Measurements from ENCODE around the gene CAP2. TPM values are rescaled to one million over a fixed set of nuclear protein-coding genes. Genes with fewer than 3 reads are reported as not detected.

Gene CAP2
- total RNA-seq, 1 experiment from 2014 or later, result 11.5 TPM

GRCh38 chr6:17388365-17388764 lies 5.0 kb upstream of the CAP2 start:
- H4K8ac ChIP-seq (replicated peaks; ENCODE audit: insufficient read length, low read depth, low read length), result no peak overlapping the region
- H3K36me3 Mint-ChIP-seq (ENCODE audit: insufficient read depth in 1 of 3, low read depth in 3 of 3), result no peaks in the 10 kb centered on the region
- no peak overlapping the region for H3K27ac ChIP-seq (ENCODE audit: insufficient read length, low read depth, low read length)
- no CpG with 5 or more reads among the region's 3 CpGs for WGBS (ENCODE audit: extremely low coverage, insufficient read length, low lambda C conversion rate)
- no peak overlapping the region for H2BK20ac ChIP-seq (ENCODE audit: low read depth, low read length, poor library complexity, severe bottlenecking)
- H4K91ac ChIP-seq (ENCODE audit: insufficient read length, low read depth, low read length), result no peak overlapping the region
- H3K23ac ChIP-seq (ENCODE audit: insufficient read length, low read depth, low read length), result no peak overlapping the region
- peaks cover 10 to 16% of the 10 kb centered on the region in 2 experiments for H3K4me1 Mint-ChIP-seq
- H3K4me3 Mint-ChIP-seq, result no peak overlapping the region
- no peaks in the 10 kb centered on the region; the same call in 1 of the 2 replicates for H3K4me1 ChIP-seq (ENCODE audit: insufficient read depth, low read length)
- H3T11ph ChIP-seq (ENCODE audit: low read length), result no peak overlapping the region
- no peaks in the 10 kb centered on the region for H3K9me3 Mint-ChIP-seq
- H4K5ac ChIP-seq (ENCODE audit: insufficient read length, low read depth, low read length), result no peak overlapping the region
- H2AK5ac ChIP-seq (ENCODE audit: insufficient read length, low read length), result no peak overlapping the region
- no peak overlapping the region for H2AFZ ChIP-seq (ENCODE audit: low read length)
- no peak overlapping the region for H3K27ac Mint-ChIP-seq
- no peak overlapping the region for H2BK12ac ChIP-seq (ENCODE audit: insufficient read length, low read depth, low read length)
- H3K56ac ChIP-seq (ENCODE audit: insufficient read length, low read depth, low read length), result no peak overlapping the region
- H3K18ac ChIP-seq (ENCODE audit: insufficient read length, low read depth, low read length), result no peak overlapping the region
- H3K9me3 ChIP-seq (ENCODE audit: control insufficient read depth, low read depth, low read length), result no peaks in the 10 kb centered on the region
- H3K9ac ChIP-seq (ENCODE audit: extremely low read depth, insufficient read length, low read length), result no peak overlapping the region
- H2BK120ac ChIP-seq (ENCODE audit: low read depth, low read length, poor library complexity, severe bottlenecking), result no peak overlapping the region
- H3K79me1 ChIP-seq (ENCODE audit: insufficient read depth, low read depth, low read length, poor library complexity, severe bottlenecking), result no peaks in the 10 kb centered on the region
- H4K20me1 ChIP-seq (ENCODE audit: control insufficient read depth, insufficient read depth, insufficient read length), result no peaks in the 10 kb centered on the region
- DNase-seq, result no peak
- no peak overlapping the region for H3K4me2 ChIP-seq (ENCODE audit: insufficient read depth, insufficient read length, low read length)
- H3K27me3 Mint-ChIP-seq (ENCODE audit: low read depth), result peaks cover 10% of the 10 kb centered on the region
- no peaks in the 10 kb centered on the region; the same call in 1 of the 2 replicates for H3K27me3 ChIP-seq (ENCODE audit: insufficient read depth, low read length)
- no peaks in the 10 kb centered on the region for H3K79me2 ChIP-seq (ENCODE audit: insufficient read depth, low read length)
- H3K23me2 ChIP-seq (ENCODE audit: insufficient read length, low read depth, low read length, poor library complexity, severe bottlenecking), result peaks cover 4% of the 10 kb centered on the region
- H2BK15ac ChIP-seq (ENCODE audit: low read depth, low read length), result no peak overlapping the region
- H2BK5ac ChIP-seq (ENCODE audit: insufficient read length, low read length), result no peak overlapping the region
- H3K4ac ChIP-seq (ENCODE audit: low read depth, low read length), result no peak overlapping the region
- TF ChIP-seq, protein P1, sequence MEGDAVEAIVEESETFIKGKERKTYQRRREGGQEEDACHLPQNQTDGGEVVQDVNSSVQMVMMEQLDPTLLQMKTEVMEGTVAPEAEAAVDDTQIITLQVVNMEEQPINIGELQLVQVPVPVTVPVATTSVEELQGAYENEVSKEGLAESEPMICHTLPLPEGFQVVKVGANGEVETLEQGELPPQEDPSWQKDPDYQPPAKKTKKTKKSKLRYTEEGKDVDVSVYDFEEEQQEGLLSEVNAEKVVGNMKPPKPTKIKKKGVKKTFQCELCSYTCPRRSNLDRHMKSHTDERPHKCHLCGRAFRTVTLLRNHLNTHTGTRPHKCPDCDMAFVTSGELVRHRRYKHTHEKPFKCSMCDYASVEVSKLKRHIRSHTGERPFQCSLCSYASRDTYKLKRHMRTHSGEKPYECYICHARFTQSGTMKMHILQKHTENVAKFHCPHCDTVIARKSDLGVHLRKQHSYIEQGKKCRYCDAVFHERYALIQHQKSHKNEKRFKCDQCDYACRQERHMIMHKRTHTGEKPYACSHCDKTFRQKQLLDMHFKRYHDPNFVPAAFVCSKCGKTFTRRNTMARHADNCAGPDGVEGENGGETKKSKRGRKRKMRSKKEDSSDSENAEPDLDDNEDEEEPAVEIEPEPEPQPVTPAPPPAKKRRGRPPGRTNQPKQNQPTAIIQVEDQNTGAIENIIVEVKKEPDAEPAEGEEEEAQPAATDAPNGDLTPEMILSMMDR (conservative IDR thresholded peaks at IDR 0.05), result no peak
- H3K14ac ChIP-seq (ENCODE audit: insufficient read depth, low read length), result no peak overlapping the region
